Body of pancreas (tissue), 4 donors: Measurements from ENCODE around the gene RPL10.

Experiments used
- CTCF ChIP-seq, 7 experiments: fragments of 450-650 bp in 4 of 7; fragments of 200-600 bp in 3 of 7; sonication (generic) in 3 of 7; IDR thresholded peaks; one replicate each; pipeline ENCODE4 v1.5.1; 2016 to 2019; ENCODE audit warnings: antibody characterized with exemption in 7 of 7
- POLR2A ChIP-seq, 3 donors: fragments of 450-650 bp; IDR thresholded peaks; one replicate each; pipeline ENCODE4 v1.6.1; 2016; ENCODE audit warnings: antibody characterized with exemption in 3 of 3, mild to moderate bottlenecking in 2 of 3

GRCh38 chrX:154409222-154409871, 11.2 kb downstream of the RPL10 start, which contains the start of gene DNASE1L1:
- TF ChIP-seq CTCF (IDR thresholded peaks at IDR 0.05), result no peak
- TF ChIP-seq POLR2A (IDR thresholded peaks at IDR 0.05), result peak in 1 of 3 donors; percentile 24
